CD4-positive, alpha-beta T cell (primary cell): ENCODE measurements around the gene MRAS. TPM values are rescaled to one million over a fixed set of nuclear protein-coding genes. Genes with fewer than 3 reads are reported as not detected.

Experiments
- ATAC-seq: fragments of 200-7000 bp; cut with Tn5 transposase; one replicate; pipeline ENCODE4 v1.10.0; 2022; ENCODE audit warnings: mild to moderate bottlenecking; ENCODE audit not compliant: poor library complexity
- CTCF ChIA-PET: fragments of 350-600 bp; sonication (Branson Sonifier 250); formaldehyde crosslinking; loops from one replicate; lab custom pipeline; 2021; ENCODE audit warnings: antibody characterized with exemption, inconsistent platforms; lab: Charles Lee
- POLR2A ChIA-PET: fragments of 350-600 bp; sonication (Branson Sonifier 250); formaldehyde crosslinking; loops from one replicate; lab custom pipeline; 2021; ENCODE audit warnings: antibody characterized with exemption, inconsistent platforms; lab: Charles Lee
- DNase-seq, 14 experiments: peaks; one replicate each; pipeline ENCODE4 v3.0.0-alpha.2; 2013 to 2020; ENCODE audit warnings: mixed read lengths in 2 of 14
- H3K27ac ChIP-seq, 2 donors: one replicate each; pipeline versions ENCODE4 v1.5.1 to v1.7.0; 2013; ENCODE audit warnings: low read length in 2 of 2, low read depth in 1 of 2, mild to moderate bottlenecking in 1 of 2
- H3K27me3 ChIP-seq, 2 experiments: 1 replicate in 1 of 2; 2 replicates in 1 of 2; pipeline versions ENCODE4 v1.6.1 to v1.7.0; 2013; ENCODE audit warnings: low read length in 2 of 2, control low read depth in 1 of 2, mild to moderate bottlenecking in 1 of 2, moderate library complexity in 1 of 2; ENCODE audit not compliant: insufficient read depth in 2 of 2, control insufficient read depth in 1 of 2
- H3K36me3 ChIP-seq: one replicate; pipeline ENCODE4 v1.6.1; 2013; ENCODE audit warnings: low read length, control low read depth; ENCODE audit not compliant: insufficient read depth
- H3K4me1 ChIP-seq: one replicate; pipeline ENCODE4 v1.6.1; 2013; ENCODE audit warnings: low read length, control low read depth; ENCODE audit not compliant: insufficient read depth
- H3K4me3 ChIP-seq: one replicate; pipeline ENCODE4 v1.5.1; 2013; ENCODE audit warnings: mild to moderate bottlenecking, low read length, moderate library complexity
- H3K9me3 ChIP-seq, 2 experiments: 1 replicate in 1 of 2; 2 replicates in 1 of 2; pipeline versions ENCODE4 v1.6.1 to v1.7.0; 2013; ENCODE audit warnings: low read length in 2 of 2, mild to moderate bottlenecking in 2 of 2, control low read depth in 1 of 2, moderate library complexity in 1 of 2; ENCODE audit not compliant: control insufficient read depth in 1 of 2, insufficient read depth in 1 of 2
- H3K27ac Mint-ChIP-seq: one replicate; pipeline ENCODE4 v1.8.0; 2020; ENCODE audit warnings: mixed read lengths
- H3K27me3 Mint-ChIP-seq: one replicate; pipeline ENCODE4 v1.8.0; 2021; ENCODE audit warnings: mixed read lengths
- H3K36me3 Mint-ChIP-seq: one replicate; pipeline ENCODE4 v1.8.0; 2021; ENCODE audit warnings: low read depth, mixed read lengths
- H3K4me1 Mint-ChIP-seq: one replicate; pipeline ENCODE4 v1.8.0; 2021; ENCODE audit warnings: low read depth, mixed read lengths
- H3K4me3 Mint-ChIP-seq: one replicate; pipeline ENCODE4 v1.8.0; 2020; ENCODE audit warnings: mild to moderate bottlenecking, mixed read lengths
- H3K9me3 Mint-ChIP-seq: one replicate; pipeline ENCODE4 v1.8.0; 2020; ENCODE audit warnings: mixed read lengths
- CTCF ChIP-seq: fragments of 200-600 bp; IDR thresholded peaks from one replicate; pipeline ENCODE4 v1.8.0; 2022; ENCODE audit warnings: antibody characterized with exemption, mild to moderate bottlenecking
- intact Hi-C, 2 experiments: fragments of 100-400 bp; cut with DNase I in 1 of 2; cut with micrococcal nuclease in 1 of 2; formaldehyde crosslinking; loops; one replicate each; pipeline versions ENCODE4 v1.15.1 to v1.9.0; 2023 to 2025; cut with DNase I, micrococcal nuclease
- total RNA-seq, 174 experiments: library from RNA in 2 of 174; stranded (reverse) in 2 of 174; gene quantifications; one replicate each; pipeline ENCODE4 v1.2.3 and lab custom pipeline; 2021 to 2026

The MRAS gene
- total RNA-seq, 2 experiments from 2014 or later = 0.45 to 0.47 TPM

DNA sequence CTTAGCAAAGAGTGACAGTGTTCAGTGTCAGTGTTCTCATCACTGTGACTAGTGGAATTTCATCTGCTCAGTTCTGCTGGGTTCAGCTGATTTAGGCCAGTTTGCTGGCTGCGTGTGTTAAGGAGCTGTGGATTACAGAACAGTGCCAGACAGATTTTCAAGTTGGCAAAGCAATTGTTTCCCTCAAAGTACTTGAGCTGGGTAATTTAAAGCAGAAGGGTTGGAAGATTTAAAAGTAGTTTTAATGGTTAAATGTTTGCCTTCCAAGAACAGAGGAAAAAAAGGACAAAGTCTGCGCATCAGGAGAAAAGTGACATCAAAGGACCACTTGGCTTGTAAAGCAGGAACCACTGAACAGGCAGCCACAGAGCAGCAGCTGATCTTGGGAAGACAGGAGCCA lies 94.7 kb downstream of the MRAS start:
- Histone ChIP-seq H3K9me3 (no peaks in the 10 kb centered on the region), H3K36me3 (no peaks in the 10 kb centered on the region), H3K27me3 (peaks cover 0 to 3% of the 10 kb centered on the region in 2 experiments), H3K4me3 (no peak overlapping the region), H3K4me1 (no peaks in the 10 kb centered on the region), H3K27ac (no peak overlapping the region)
- TF ChIP-seq CTCF = no peak
- no peaks in the 10 kb centered on the region for H3K36me3 Mint-ChIP-seq
- H3K4me3 Mint-ChIP-seq = no peak overlapping the region
- ChIA-PET POLR2A (no interaction called here), CTCF (no interaction called here)
- no peak overlapping the region for H3K27ac Mint-ChIP-seq
- intact Hi-C loops = no loop called here
- H3K4me1 Mint-ChIP-seq = no peaks in the 10 kb centered on the region
- H3K27me3 Mint-ChIP-seq = peaks cover 17% of the 10 kb centered on the region
- no peak for DNase-seq
- no peak for ATAC-seq
- H3K9me3 Mint-ChIP-seq = no peaks in the 10 kb centered on the region

DNA sequence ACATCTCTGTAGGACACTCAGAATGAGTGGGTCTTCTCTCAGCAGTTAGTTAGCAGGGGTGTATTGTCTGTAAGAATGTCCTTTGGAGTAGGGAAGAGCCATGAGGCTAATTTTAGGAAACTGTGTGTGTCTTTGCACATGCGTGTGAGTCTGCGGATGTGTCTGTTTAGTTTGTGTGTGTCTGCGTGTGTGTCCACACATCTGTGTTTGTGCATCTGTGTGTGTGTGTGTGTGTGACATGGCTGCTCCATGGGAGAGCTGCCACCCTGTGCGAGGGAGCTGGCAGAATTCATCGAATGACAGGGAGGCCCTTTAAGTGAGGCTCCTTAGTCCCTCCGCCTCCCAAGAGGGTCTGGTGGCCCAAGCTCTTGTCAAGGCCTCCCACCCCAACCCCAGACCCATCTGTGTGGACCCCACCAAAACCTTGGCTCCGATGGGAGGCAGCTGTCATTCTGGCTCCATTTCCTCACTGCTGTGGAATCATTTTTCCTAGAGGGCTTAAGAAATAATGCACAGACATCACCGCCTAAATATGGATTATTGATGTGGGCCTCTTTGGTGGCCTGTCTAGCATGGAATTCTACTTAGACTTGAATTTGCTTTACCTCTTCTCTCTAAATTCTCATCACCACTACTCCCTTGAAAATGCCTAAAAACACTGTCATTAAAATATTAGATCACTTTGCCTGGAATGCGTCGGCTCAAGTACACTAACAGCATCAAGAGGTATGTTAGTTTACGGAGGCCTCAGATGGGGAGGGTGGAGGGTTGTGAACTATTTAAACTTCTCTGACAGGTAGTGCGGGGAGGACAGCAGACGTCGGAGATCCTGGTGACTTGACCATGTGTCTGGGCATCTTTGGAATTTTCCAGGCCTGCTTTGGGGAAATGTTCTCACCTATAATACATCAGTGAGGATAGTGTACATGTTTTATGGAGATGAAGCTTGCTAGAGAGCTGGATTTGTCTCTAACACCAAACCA lies 95.4 kb downstream of the MRAS start:
- Histone ChIP-seq H3K27me3 (peaks cover 0 to 3% of the 10 kb centered on the region in 2 experiments), H3K4me3 (no peak overlapping the region), H3K36me3 (no peaks in the 10 kb centered on the region), H3K4me1 (no peaks in the 10 kb centered on the region), H3K27ac (no peak overlapping the region), H3K9me3 (no peaks in the 10 kb centered on the region)
- H3K4me3 Mint-ChIP-seq = no peak overlapping the region
- POLR2A ChIA-PET = no interaction called here
- peaks cover 10% of the 10 kb centered on the region for H3K27me3 Mint-ChIP-seq
- no peak overlapping the region for H3K27ac Mint-ChIP-seq
- CTCF ChIA-PET = no interaction called here
- DNase-seq = no peak
- ATAC-seq = no peak
- intact Hi-C loops = no loop called here
- no peaks in the 10 kb centered on the region for H3K4me1 Mint-ChIP-seq
- H3K36me3 Mint-ChIP-seq = no peaks in the 10 kb centered on the region
- no peaks in the 10 kb centered on the region for H3K9me3 Mint-ChIP-seq
- TF ChIP-seq CTCF = no peak

GRCh38 chr3:138445236-138445635 lies 96.9 kb downstream of the MRAS start:
- Mint-ChIP-seq H3K4me1 (no peaks in the 10 kb centered on the region), H3K9me3 (no peaks in the 10 kb centered on the region), H3K27ac (no peak overlapping the region), H3K27me3 (peaks cover under 1% of the 10 kb centered on the region), H3K36me3 (no peaks in the 10 kb centered on the region), H3K4me3 (no peak overlapping the region)
- H3K27ac ChIP-seq = no peak overlapping the region
- ATAC-seq (no peak), DNase-seq (no peak)
- H3K4me3 ChIP-seq = no peak overlapping the region
- H3K9me3 ChIP-seq = no peaks in the 10 kb centered on the region
- CTCF ChIA-PET = no interaction called here
- H3K36me3 ChIP-seq = no peaks in the 10 kb centered on the region
- no peak for TF ChIP-seq CTCF
- POLR2A ChIA-PET = no interaction called here
- H3K27me3 ChIP-seq = no peaks in the 10 kb centered on the region
- H3K4me1 ChIP-seq = no peaks in the 10 kb centered on the region
- intact Hi-C loops = no loop called here
